HAP-1 (cell line): ENCODE results near the gene CREB1.
"Not testable (repeated sequence)": the region's sequence is repeated elsewhere in the genome, so short reads cannot be mapped to it uniquely, and the experiment has no call there.

Source experiments
- DNase-seq, 2 experiments: peaks; one replicate each; pipeline ENCODE4 v3.0.0-alpha.2; 2016 to 2020; ENCODE audit warnings: low spot score in 2 of 2
- H3K27me3 ChIP-seq: fragments of 250-450 bp; sonication (Bioruptor Pico); 2 replicates; pipeline ENCODE4 v1.5.1; 2020; ENCODE audit warnings: low read depth, mild to moderate bottlenecking, moderate library complexity
- H3K36me3 ChIP-seq: fragments of 250-450 bp; sonication (Bioruptor Pico); replicated peaks from 2 replicates; pipeline ENCODE4 v1.5.1; 2020; ENCODE audit warnings: mild to moderate bottlenecking
- H3K4me1 ChIP-seq: fragments of 250-450 bp; sonication (Bioruptor Pico); 2 replicates; pipeline ENCODE4 v1.5.1; 2020; ENCODE audit warnings: mild to moderate bottlenecking
- H3K4me3 ChIP-seq: fragments of 250-450 bp; sonication (Bioruptor Pico); 2 replicates; pipeline ENCODE4 v1.5.1; 2020; ENCODE audit warnings: mild to moderate bottlenecking, moderate library complexity
- H3K9me3 ChIP-seq: fragments of 250-450 bp; sonication (Bioruptor Pico); 2 replicates; pipeline ENCODE4 v1.5.1; 2020; ENCODE audit warnings: mild to moderate bottlenecking, moderate library complexity
- in situ Hi-C: fragments of 300-500 bp; cut with MboI; formaldehyde crosslinking; loops from 3 replicates; pipeline ENCODE4 v1.14.3; 2020; ENCODE audit warnings: low sequenced_read_pairs, inconsistent platforms, mixed read lengths

The CREB1 gene

DNA sequence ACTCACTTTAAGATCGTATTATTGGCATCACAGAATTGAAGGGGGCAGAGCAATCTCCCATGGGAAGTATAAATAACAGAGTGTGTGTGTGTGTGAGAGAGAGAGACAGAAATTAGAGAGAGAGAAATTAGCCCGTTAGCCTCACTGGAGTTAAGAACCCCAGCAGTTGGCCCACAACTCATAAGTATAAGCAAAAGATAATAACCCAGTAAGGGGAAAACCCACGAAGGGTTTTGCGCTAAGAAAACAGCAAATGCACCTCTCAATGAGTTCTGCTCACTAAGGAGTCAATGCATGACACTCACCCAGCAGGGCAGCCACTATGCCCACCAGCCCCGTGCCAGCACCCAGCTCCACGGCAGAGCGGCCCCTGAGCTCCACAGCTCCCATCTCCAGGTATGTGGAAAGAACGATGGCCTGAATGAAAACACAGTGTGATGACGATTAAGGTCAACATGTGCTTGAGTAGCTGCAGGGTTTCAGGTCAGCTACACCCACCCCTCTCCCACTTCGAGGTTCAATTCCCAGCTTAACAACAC lies 91.8 kb downstream of the CREB1 start:
- H3K27me3 ChIP-seq = no peaks in the 10 kb centered on the region
- in situ Hi-C loops = no loop called here
- peaks cover 53% of the 10 kb centered on the region for H3K36me3 ChIP-seq
- H3K9me3 ChIP-seq = no peaks in the 10 kb centered on the region
- H3K4me1 ChIP-seq = peaks cover 7% of the 10 kb centered on the region; the same call in 1 of the 2 replicates
- no peak overlapping the region for H3K4me3 ChIP-seq
- DNase-seq = no peak

DNA sequence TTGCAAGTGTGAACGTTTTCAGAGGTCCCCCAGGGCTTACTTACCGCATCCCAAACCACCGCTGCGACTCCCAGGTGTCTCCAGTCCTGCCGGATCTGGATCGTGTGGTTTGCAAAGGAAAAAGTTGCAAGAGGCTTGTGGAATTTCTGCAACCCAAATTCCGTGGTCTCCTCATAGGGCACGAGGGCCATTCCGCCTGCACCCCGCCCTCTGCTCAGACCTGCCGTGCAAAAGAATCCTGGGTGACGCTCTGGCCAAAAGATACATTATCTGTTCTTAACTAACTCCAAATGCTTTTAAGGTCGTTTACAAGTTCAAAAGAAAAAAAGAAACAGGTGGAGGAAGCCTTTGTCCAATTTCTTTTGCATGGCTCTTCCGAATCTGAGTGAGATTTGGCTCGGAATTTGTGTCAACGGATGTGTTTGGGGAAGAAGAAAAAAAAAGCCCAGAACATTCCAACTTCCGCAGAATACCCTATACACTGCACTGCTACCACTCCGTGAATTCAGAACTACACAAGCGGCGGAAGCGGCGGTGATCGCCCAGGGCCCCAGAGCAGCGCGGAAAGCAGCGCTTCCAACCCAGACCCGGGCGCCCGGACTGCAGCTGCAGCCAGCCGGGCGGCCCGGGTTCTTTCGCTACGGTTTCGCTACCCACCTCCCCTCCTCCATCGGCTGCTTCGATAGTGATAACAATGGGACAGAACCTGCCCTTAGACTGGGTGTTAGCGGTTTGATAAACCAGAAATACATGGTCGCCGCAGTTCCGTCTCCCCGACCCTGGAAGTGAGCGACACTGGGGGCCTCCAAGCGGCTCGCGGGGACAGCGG lies 94.6 kb downstream of the CREB1 start:
- Histone ChIP-seq H3K36me3 (peaks cover 33% of the 10 kb centered on the region), H3K9me3 (no peaks in the 10 kb centered on the region), H3K4me1 (peaks cover 7% of the 10 kb centered on the region; the same call in 1 of the 2 replicates), H3K27me3 (no peaks in the 10 kb centered on the region), H3K4me3 (peak overlapping the region; percentile 93)
- in situ Hi-C loops = no loop called here
- peak; percentile 24 to 73 for DNase-seq

DNA sequence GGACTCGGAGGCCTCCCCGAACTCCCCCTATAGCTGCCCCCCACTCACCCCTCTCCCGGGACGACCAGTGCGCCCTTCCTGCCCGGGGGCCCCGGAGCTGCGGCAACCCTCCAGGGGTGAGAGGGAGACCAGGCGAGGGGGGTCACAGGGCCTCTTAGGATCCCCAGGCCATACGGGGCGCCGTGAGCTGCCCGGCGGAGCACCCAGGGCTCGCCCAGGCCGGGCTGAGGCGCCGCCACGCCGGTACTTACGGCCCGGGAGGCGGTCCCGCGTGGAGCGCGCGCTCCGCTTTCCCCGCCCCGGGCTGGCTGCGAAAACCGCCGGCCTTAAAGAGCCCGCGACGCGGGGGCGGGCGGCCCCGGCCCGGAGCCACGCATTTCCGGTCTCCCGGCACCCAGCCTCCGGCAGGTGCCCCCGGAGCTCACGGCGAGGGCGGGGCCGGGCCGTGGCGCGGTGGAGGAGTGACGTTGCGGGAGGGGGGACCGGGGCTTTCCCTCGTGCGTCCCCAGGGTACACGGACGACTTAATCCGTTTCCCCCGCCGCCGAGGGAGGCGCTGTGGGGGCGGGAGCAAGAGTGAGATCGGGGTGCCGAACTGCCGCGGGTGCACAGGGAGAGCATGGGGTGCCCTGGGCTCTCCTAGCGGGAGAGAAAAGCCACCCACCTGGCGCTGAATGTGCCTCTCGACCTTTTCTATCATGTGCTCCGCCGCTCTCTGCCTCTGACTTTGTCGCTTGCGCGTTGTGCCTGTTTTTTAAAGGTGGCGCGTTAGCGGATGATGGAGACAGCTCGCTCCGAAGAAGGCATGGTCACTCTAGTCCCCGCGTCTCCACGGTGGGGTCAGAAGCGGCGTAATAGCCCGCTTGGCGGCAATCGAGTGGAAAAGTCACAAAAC lies 95.5 kb downstream of the CREB1 start, which contains the start of gene METTL21A:
Gene METTL21A (minus strand): TSS at position 381 of the 894 bp plus-strand sequence. CDS start 1,019 bp downstream, outside the sequence.
- Histone ChIP-seq H3K9me3 (no peaks in the 10 kb centered on the region), H3K4me3 (peak within 1 kb of the TSS; percentile 93), H3K4me1 (peaks cover 7% of the 10 kb centered on the region; the same call in 1 of the 2 replicates), H3K36me3 (peaks cover 26% of the 10 kb centered on the region), H3K27me3 (no peaks in the 10 kb centered on the region)
- in situ Hi-C loops = no loop called here
- DNase-seq = peak; percentile 83 to 92

DNA sequence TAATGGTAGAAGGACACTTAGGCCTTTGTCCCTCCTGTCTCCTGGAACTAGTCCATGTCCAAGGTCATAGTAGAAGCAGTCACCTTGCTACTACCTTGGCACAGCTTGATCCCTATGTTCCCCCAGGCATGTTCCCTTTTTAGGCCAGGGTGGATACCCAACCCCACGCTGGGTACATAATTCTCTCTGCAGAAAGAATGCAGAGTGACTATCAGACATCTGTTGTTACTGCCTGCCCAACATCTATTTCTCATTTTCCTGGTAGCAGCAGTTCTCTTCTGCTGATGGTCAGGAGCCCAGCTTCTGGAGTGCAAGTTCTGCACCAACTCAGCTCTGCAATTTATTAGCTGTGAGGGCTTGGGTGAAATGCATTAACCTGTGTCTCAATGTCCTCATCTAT lies 99.8 kb downstream of the CREB1 start:
- H3K4me3 ChIP-seq = no peak overlapping the region
- H3K36me3 ChIP-seq = no peaks in the 10 kb centered on the region
- no peak for DNase-seq
- H3K27me3 ChIP-seq = no peaks in the 10 kb centered on the region
- peaks cover 7% of the 10 kb centered on the region; the same call in 1 of the 2 replicates for H3K4me1 ChIP-seq
- in situ Hi-C loops = no loop called here
- no peaks in the 10 kb centered on the region for H3K9me3 ChIP-seq

DNA sequence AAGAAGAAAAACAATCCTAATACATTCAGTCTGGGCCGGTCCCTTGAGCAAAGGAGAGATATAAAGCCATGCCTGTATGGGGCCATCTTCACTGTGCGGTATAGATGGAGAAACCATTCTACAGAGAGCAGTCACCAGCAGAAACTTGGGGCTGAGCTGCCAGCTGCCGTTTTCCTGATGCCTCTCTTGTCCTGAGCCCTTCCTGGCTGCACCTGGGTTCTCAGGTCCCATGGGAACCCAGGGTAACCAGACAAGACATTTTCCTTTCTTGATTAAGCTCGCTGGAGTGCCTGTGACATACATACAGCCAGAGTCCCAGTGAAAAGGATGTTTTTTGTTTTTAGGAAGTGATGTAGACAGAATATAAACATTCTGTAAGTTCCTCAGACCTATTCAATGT lies 100.7 kb downstream of the CREB1 start:
- Histone ChIP-seq H3K36me3 (no peaks in the 10 kb centered on the region), H3K27me3 (no peaks in the 10 kb centered on the region), H3K4me1 (peaks cover 7% of the 10 kb centered on the region; the same call in 1 of the 2 replicates), H3K9me3 (no peaks in the 10 kb centered on the region), H3K4me3 (no peak overlapping the region)
- no peak for DNase-seq
- in situ Hi-C loops = no loop called here

DNA sequence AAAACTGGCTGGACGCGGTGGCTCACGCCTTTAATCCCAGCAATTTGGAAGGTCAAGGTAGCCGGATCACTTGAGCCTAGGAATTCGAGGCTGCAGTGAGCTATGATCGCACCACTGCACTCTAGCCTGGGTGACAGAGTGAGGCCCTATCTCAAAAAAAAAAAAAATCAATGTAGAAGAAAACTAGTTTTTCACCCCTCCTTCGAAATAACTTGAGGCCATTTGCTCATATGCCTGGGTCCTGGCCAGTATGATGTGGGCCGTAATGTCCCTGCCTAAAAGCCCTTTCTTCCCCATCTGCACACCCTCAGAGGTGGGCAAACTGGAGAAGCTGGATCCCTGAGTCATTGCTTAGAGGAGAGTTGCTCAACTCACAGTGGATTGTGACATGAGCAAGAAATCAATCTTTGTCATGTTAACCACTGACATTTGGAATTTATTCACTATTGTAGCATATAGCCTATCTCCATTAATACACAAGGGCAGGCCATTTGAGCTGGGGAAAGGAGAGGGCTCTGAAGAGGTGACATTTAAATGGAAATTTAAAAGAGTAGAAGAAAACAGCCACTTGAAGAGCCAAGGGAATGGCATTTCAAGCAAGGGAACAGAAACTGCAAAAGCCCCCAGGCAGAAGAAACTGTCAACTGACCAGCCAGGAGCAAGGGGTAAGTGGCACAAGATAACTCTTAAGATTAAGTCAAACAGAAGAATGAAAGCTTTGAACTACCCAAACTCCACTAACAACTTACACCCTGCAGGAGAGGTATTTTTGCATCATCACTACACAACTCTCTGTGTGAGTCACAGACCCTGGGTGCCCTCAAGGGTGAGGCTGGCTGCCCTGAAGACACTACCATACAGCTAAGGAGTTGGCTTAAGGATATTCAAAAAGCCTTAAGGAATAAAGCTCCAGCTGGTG lies 103.1 kb downstream of the CREB1 start:
- DNase-seq = peak in 1 of 2 experiments; percentile 7
- Histone ChIP-seq H3K4me1 (peaks cover 3% of the 10 kb centered on the region; the same call in 1 of the 2 replicates), H3K27me3 (no peaks in the 10 kb centered on the region), H3K9me3 (no peaks in the 10 kb centered on the region), H3K36me3 (no peaks in the 10 kb centered on the region), H3K4me3 (no peak overlapping the region)
- in situ Hi-C loops = no loop called here

DNA sequence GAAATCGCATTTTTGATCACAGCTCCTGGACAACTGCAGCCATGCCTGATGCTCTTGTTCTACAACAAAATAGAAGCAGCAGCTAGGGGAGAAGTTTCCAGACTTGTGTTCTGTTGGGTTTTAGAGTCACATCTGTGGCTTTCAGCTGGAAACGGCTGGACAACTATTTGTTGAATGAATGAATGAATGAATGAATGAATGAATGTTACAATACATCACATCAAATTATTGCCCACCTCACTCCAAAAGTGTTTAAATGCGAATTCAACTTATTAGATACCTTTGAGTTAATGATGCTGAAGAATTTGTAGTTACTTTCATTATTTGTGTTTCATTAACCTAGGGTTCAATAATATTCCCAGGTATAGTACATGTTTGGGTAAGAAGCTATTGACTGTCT lies 103.9 kb downstream of the CREB1 start:
- H3K27me3 ChIP-seq = no peaks in the 10 kb centered on the region
- in situ Hi-C loops = no loop called here
- H3K36me3 ChIP-seq = no peaks in the 10 kb centered on the region
- H3K4me3 ChIP-seq = no peak overlapping the region
- peaks cover 3% of the 10 kb centered on the region; the same call in 1 of the 2 replicates for H3K4me1 ChIP-seq
- no peak for DNase-seq
- no peaks in the 10 kb centered on the region for H3K9me3 ChIP-seq

DNA sequence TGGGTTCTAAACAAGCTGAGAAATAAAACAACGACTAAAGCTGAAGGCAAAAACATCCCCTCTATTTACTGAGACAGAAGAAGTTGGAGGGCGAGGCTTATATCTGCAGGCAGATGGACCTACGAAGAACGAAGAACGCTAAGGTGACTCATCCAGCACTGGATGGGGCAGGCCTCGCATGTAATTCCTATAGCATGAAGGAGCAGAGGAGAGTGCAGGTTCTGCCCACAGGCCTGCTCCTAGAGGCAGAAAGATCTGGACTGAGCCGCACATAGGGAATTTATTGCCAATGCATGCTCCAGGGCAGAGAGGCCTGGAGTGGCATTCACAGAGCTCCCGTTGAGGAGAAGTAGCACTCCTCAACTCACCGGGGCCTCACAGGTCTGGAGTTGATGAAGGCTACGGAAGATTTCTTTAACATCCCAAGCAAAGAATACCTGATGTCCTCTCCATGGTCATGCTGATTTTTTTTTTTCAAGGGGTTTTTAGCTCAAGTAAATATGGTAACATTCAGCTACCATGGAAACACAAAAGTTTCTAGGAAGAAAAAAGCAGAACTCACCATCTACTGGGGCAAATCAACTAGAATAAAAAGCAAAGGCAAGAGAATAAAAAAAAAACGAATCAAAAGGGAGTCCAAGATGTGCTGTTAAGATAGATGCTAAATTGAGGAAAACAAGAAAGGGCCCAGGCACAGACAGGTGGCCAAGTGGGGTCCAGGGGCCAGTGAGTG lies 105.9 kb downstream of the CREB1 start:
- Histone ChIP-seq H3K4me3 (no peak overlapping the region), H3K27me3 (no peaks in the 10 kb centered on the region), H3K9me3 (peaks cover 5% of the 10 kb centered on the region), H3K36me3 (no peaks in the 10 kb centered on the region), H3K4me1 (peaks cover 3% of the 10 kb centered on the region; the same call in 1 of the 2 replicates)
- in situ Hi-C loops = no loop called here
- DNase-seq = no peak

DNA sequence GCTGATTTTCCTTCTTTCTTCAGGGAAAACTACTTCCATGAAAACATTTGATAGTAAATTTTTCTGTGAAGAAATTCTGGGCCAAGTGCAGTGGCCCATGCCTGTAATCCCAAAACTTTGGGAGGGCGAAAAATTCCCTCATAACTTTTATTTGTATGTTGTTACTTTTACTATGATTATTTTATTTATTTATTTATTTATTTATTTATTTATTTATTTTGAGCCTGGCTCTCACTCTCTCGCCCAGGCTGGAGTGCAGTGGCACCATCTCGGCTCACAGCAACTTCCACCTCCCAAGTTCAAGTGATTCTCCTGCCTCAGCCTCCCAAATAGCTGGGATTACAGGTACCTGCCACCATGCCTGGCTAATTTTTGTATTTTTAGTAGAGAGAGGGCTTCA lies 109.5 kb downstream of the CREB1 start:
- H3K36me3 ChIP-seq, DNase-seq, H3K27me3 ChIP-seq, H3K4me1 ChIP-seq, H3K9me3 ChIP-seq, in situ Hi-C loops, H3K4me3 ChIP-seq: not testable (repeated sequence)

DNA sequence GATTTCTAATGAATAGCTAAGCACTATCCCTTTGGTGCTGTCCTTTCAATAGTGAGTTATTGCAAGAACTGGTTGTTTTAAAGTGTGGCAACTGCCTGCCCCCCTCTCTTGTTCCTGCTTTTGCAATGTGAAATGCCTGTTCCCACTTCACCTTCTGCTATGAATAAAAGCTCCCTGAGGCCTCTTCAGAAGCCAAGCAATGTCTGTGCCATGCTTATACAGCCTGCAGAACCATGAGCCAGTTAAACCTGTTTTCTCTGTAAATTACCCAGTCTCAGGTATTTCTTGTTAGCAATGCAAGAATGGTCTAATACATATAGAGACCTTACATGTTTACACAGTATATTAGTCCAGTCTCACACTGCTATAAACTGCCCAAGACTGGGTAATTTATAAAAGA lies 110.4 kb downstream of the CREB1 start:
- no peak overlapping the region for H3K4me3 ChIP-seq
- no peak for DNase-seq
- peaks cover 8% of the 10 kb centered on the region for H3K9me3 ChIP-seq
- in situ Hi-C loops = no loop called here
- no peaks in the 10 kb centered on the region for H3K4me1 ChIP-seq
- no peaks in the 10 kb centered on the region for H3K36me3 ChIP-seq
- no peaks in the 10 kb centered on the region for H3K27me3 ChIP-seq

DNA sequence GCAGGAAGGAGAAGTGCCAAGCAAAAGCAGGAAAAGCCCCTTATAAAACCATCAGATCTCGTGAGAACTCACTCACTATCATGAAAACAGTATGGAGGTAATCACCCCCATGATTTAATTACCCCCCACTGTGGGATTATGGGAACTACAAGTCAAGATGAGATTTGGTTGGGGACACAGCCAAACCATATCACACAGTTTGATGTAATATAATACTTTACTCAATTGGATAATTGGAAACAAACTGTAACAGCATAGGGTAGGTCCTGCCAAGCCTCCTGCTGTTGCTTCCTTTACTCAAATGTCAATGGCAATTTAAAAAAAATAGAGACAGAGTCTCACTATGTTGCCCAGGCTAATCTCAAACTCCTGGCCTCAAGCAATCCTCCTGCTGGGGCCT lies 110.9 kb downstream of the CREB1 start:
- in situ Hi-C loops = no loop called here
- no peaks in the 10 kb centered on the region for H3K4me1 ChIP-seq
- H3K9me3 ChIP-seq = peaks cover 8% of the 10 kb centered on the region
- no peaks in the 10 kb centered on the region for H3K36me3 ChIP-seq
- H3K27me3 ChIP-seq = no peaks in the 10 kb centered on the region
- no peak overlapping the region for H3K4me3 ChIP-seq
- no peak for DNase-seq

DNA sequence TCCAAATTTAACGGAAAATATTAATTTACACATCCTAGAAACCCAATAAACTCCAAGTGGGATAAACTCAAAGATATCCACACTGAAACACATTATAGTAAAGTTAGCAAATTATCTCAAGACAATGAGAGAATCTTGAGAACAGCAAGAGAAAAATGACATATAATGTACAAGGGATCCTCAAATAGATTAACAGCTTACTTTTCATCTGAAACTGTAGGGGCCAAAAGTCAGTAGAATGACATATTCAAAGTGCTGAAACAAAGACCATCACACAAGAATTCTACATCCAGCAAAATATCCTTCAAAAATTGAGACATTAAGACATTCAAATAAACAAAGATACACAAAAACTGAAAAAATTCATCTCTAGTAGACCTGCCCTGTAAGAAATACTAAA lies 114.1 kb downstream of the CREB1 start:
- Histone ChIP-seq H3K9me3 (peaks cover 8% of the 10 kb centered on the region), H3K36me3 (no peaks in the 10 kb centered on the region), H3K4me1 (no peaks in the 10 kb centered on the region), H3K27me3 (no peaks in the 10 kb centered on the region), H3K4me3 (no peak overlapping the region)
- DNase-seq = no peak
- in situ Hi-C loops = no loop called here
